Retinal pigment epithelial cell (primary cell): ENCODE measurements around the gene TATDN2.

Source experiments
- DNase-seq: peaks from one replicate; pipeline ENCODE4 v3.0.0-alpha.2; 2010; ENCODE audit warnings: low read depth
- H3K4me3 ChIP-seq: 2 replicates; pipeline ENCODE4 v1.5.1; 2011; ENCODE audit warnings: mild to moderate bottlenecking, low read length, control low read depth, moderate library complexity
- CTCF ChIP-seq: conservative IDR thresholded peaks from 2 replicates; pipeline ENCODE4 v1.5.1; 2011; ENCODE audit warnings: low read depth, low read length, control low read depth, inconsistent platforms

The TATDN2 gene

GRCh38 chr3:10280571-10280970 is 32.3 kb downstream of the TATDN2 start:
- TF ChIP-seq CTCF: no peak
- DNase-seq: no peak

GRCh38 chr3:10281951-10282350 is 33.7 kb downstream of the TATDN2 start:
- no peak for DNase-seq
- TF ChIP-seq CTCF: no peak
- H3K4me3 ChIP-seq: no peak overlapping the region

More at GRCh38 chr3:10280571-10280970, 32.3 kb downstream of the TATDN2 start:
- no peak overlapping the region for H3K4me3 ChIP-seq

GRCh38 chr3:10283638-10284037 is 35.4 kb downstream of the TATDN2 start:
- no peak overlapping the region for H3K4me3 ChIP-seq
- TF ChIP-seq CTCF: no peak
- DNase-seq: peak; percentile 95

GRCh38 chr3:10284496-10284895 is 36.2 kb downstream of the TATDN2 start:
- DNase-seq: no peak
- H3K4me3 ChIP-seq: no peak overlapping the region
- no peak for TF ChIP-seq CTCF

GRCh38 chr3:10285272-10286132 is 37.2 kb downstream of the TATDN2 start:
- H3K4me3 ChIP-seq: no peak overlapping the region
- no peak for DNase-seq
- no peak for TF ChIP-seq CTCF

- H3K4me3 ChIP-seq: no peak overlapping the region
- DNase-seq: no peak
- no peak for TF ChIP-seq CTCF
Observed at GRCh38 chr3:10286133-10286524, 37.9 kb downstream of the TATDN2 start.
